HUES48 (cell line): ENCODE data around the gene PSMC6.
A peak's percentile ranks its signal among the peaks of the same experiment; 100 is the strongest.

ENCODE experiments used
- H3K27ac ChIP-seq: one replicate; pipeline ENCODE4 v1.7.0; 2013; ENCODE audit warnings: low read depth, low read length, inconsistent platforms
- H3K27me3 ChIP-seq: 2 replicates; pipeline ENCODE4 v1.6.1; 2013; ENCODE audit warnings: mild to moderate bottlenecking, low read length; ENCODE audit not compliant: control insufficient read depth, insufficient read depth
- H3K36me3 ChIP-seq: 2 replicates; pipeline ENCODE4 v1.6.1; 2013; ENCODE audit warnings: low read length; ENCODE audit not compliant: control insufficient read depth, insufficient read depth
- H3K4me1 ChIP-seq: 2 replicates; pipeline ENCODE4 v1.6.1; 2013; ENCODE audit warnings: mild to moderate bottlenecking, low read length; ENCODE audit not compliant: control insufficient read depth, insufficient read depth
- H3K4me3 ChIP-seq: 2 replicates; pipeline ENCODE4 v1.5.1; 2013; ENCODE audit warnings: mild to moderate bottlenecking, low read depth, low read length
- H3K9ac ChIP-seq: 2 replicates; pipeline ENCODE4 v1.6.1; 2013; ENCODE audit warnings: mild to moderate bottlenecking, low read depth, low read length, moderate library complexity
- H3K9me3 ChIP-seq: 2 replicates; pipeline ENCODE4 v1.6.1; 2013; ENCODE audit warnings: low read length; ENCODE audit not compliant: control insufficient read depth, insufficient read depth

Gene PSMC6

GRCh38 chr14:52706724-52707706, at the start of gene PSMC6:
Gene PSMC6, plus strand, starts transcription at chr14:52707200. Its CDS starts 20 bp downstream, at chr14:52707220.
- Histone ChIP-seq H3K4me3 (peak within 1 kb of the TSS; percentile 95), H3K27me3 (no peaks in the 10 kb centered on the region), H3K27ac (peak within 1 kb of the TSS; percentile 86), H3K4me1 (0 out of 2 replicates have a peak, but pooled peaks cover 9% of the 10 kb centered on the region), H3K9me3 (no peaks in the 10 kb centered on the region), H3K9ac (peak within 1 kb of the TSS; percentile 94), H3K36me3 (peaks cover 39% of the 10 kb centered on the region)

DNA sequence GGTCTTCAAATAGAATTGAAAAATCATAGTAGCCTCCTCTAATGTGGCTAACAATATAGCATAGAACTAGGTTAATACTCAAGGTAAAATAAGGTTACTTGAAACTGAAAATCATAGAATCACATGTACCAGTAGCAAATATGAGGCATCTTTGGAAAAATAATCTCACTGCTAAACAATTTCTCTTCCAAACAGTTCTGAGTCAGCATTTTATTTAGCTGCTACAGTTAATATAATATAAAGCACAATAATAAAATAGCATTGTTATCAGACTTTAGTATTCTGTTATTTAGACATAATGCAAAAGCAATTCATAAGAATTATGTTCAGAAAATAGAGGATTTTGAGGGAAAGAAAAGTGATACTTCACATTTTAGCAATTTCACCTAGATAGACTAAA, 46.7 kb upstream of the PSMC6 start:
- Histone ChIP-seq H3K9me3 (no peaks in the 10 kb centered on the region; the same call in 1 of the 2 replicates), H3K27ac (no peak overlapping the region), H3K4me1 (peaks cover 10% of the 10 kb centered on the region), H3K4me3 (no peak overlapping the region), H3K9ac (no peak overlapping the region), H3K27me3 (no peaks in the 10 kb centered on the region), H3K36me3 (0 out of 2 replicates have a peak, but pooled peaks cover 6% of the 10 kb centered on the region)

GRCh38 chr14:52660832-52661231, 46.2 kb upstream of the PSMC6 start:
- Histone ChIP-seq H3K9ac (no peak overlapping the region), H3K27ac (no peak overlapping the region), H3K27me3 (no peaks in the 10 kb centered on the region), H3K9me3 (no peaks in the 10 kb centered on the region; the same call in 1 of the 2 replicates), H3K4me3 (no peak overlapping the region), H3K36me3 (0 out of 2 replicates have a peak, but pooled peaks cover 3% of the 10 kb centered on the region), H3K4me1 (peaks cover 10% of the 10 kb centered on the region)

GRCh38 chr14:52661314-52661713, 45.7 kb upstream of the PSMC6 start:
- Histone ChIP-seq H3K27ac (no peak overlapping the region), H3K4me3 (no peak overlapping the region), H3K4me1 (peaks cover 10% of the 10 kb centered on the region), H3K36me3 (peaks cover 3% of the 10 kb centered on the region; the same call in 1 of the 2 replicates), H3K9ac (no peak overlapping the region), H3K27me3 (no peaks in the 10 kb centered on the region), H3K9me3 (no peaks in the 10 kb centered on the region; the same call in 1 of the 2 replicates)

DNA sequence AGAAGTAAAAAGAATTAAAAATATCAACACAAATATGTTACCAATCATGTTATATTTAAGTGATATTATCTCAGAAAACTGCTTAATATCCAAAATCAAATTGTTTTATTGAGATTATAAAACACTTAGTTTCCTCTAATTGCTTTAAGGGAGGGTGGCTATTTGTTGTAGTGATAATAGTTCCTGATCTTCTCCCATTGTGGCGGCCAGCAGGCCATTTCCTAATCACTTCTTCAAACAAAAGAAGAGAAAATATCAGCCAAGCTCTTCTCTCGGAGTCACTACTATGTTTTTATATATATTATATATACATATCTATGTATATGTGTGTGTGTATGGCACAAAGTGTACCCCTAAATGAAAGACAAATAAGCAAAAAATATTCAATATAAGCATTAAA, 43.1 kb upstream of the PSMC6 start:
- H3K9ac ChIP-seq = no peak overlapping the region
- no peaks in the 10 kb centered on the region for H3K27me3 ChIP-seq
- H3K27ac ChIP-seq = peak overlapping the region; percentile 73
- peaks cover 10% of the 10 kb centered on the region for H3K4me1 ChIP-seq
- no peaks in the 10 kb centered on the region for H3K9me3 ChIP-seq
- no peak overlapping the region for H3K4me3 ChIP-seq
- H3K36me3 ChIP-seq = no peaks in the 10 kb centered on the region; the same call in 1 of the 2 replicates

GRCh38 chr14:52678591-52678990, 28.4 kb upstream of the PSMC6 start:
- Histone ChIP-seq H3K9me3 (no peaks in the 10 kb centered on the region), H3K4me1 (no peaks in the 10 kb centered on the region), H3K27me3 (no peaks in the 10 kb centered on the region), H3K9ac (no peak overlapping the region), H3K36me3 (peaks cover 9% of the 10 kb centered on the region), H3K27ac (no peak overlapping the region), H3K4me3 (no peak overlapping the region)

DNA sequence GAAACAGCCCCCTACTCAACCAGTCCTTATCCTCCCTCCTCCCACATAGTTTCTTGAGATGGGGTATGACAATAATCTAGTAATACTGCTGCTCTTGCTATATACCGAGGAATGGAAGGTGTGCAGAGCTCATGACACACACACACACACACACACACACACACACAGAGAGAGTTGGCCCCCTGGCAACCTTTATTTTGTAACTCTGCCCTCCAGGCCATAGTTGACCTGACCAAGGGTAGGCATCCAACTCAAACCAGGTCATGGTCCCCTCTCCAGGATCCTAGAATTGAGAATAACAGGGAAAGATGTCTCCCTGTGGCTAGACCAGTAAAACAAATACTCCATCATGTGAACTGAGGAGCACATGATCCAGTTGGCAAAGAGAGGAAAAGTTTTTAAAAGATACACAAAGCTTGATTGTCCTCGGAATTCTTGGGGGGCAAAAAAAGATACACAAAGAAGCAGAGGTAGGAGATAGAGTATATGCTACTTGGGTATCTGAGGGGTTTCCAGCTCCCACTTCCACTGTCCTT, 22.9 kb upstream of the PSMC6 start:
- Histone ChIP-seq H3K4me1 (peaks cover 16% of the 10 kb centered on the region), H3K4me3 (no peak overlapping the region), H3K9me3 (no peaks in the 10 kb centered on the region), H3K27me3 (0 out of 2 replicates have a peak, but pooled peaks cover 6% of the 10 kb centered on the region), H3K36me3 (no peaks in the 10 kb centered on the region), H3K9ac (no peak overlapping the region), H3K27ac (no peak overlapping the region)

DNA sequence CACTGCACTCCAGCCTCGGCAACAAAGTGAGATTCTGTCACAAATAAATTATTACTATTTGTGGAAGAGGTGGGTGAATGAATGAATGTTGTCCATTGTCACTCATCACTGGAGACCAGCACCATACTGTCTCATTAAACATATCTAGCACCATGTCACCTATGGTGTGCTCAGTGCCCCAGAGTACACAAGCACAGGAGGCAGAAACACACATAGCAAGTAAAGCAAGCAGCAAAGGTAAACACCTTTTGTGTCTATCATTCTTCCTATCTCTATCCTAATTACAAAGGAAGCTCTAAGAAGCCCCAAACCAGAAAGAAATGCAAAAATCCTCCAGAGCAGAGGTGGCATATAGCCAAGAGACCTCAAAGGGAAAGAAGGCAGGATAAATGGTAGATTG, 20.8 kb upstream of the PSMC6 start:
- H3K27ac ChIP-seq = no peak overlapping the region

GRCh38 chr14:52690983-52691760, 15.8 kb upstream of the PSMC6 start:
- Histone ChIP-seq H3K9ac (no peak overlapping the region), H3K9me3 (no peaks in the 10 kb centered on the region), H3K27me3 (peaks cover 19% of the 10 kb centered on the region), H3K4me3 (no peak overlapping the region), H3K36me3 (no peaks in the 10 kb centered on the region), H3K4me1 (peaks cover 9% of the 10 kb centered on the region), H3K27ac (no peak overlapping the region)

More for the DNA sequence above, 20.8 kb upstream of the PSMC6 start:
- Histone ChIP-seq H3K9ac (no peak overlapping the region), H3K4me1 (peaks cover 16% of the 10 kb centered on the region), H3K9me3 (no peaks in the 10 kb centered on the region), H3K27me3 (0 out of 2 replicates have a peak, but pooled peaks cover 6% of the 10 kb centered on the region), H3K36me3 (no peaks in the 10 kb centered on the region), H3K4me3 (no peak overlapping the region)

- Histone ChIP-seq H3K4me3 (no peak overlapping the region), H3K36me3 (no peaks in the 10 kb centered on the region), H3K27me3 (peaks cover 18% of the 10 kb centered on the region), H3K9ac (no peak overlapping the region), H3K9me3 (no peaks in the 10 kb centered on the region), H3K27ac (no peak overlapping the region), H3K4me1 (peaks cover 6% of the 10 kb centered on the region; the same call in 1 of the 2 replicates)
These were observed 14.6 kb upstream of the PSMC6 start for GRCh38 chr14:52692248-52692962.
